Transverse colon (tissue), 4 donors: ENCODE data around the gene OSBPL9. TPM values are rescaled to one million over a fixed set of nuclear protein-coding genes. Genes with fewer than 3 reads are reported as not detected.

Experiments used
- DNase-seq: peaks from one replicate; pipeline ENCODE4 v3.0.0-alpha.2; 2019
- H3K27ac ChIP-seq, 4 donors: fragments of 200-600 bp; sonication (generic); 2 replicates each; pipeline ENCODE4 v1.5.1; 2016 to 2018; ENCODE audit warnings: inconsistent platforms in 4 of 4
- H3K27me3 ChIP-seq: fragments of 200-600 bp; sonication (generic); 2 replicates; pipeline ENCODE4 v1.5.1; 2017; ENCODE audit warnings: inconsistent platforms
- H3K36me3 ChIP-seq, 4 donors: fragments of 200-600 bp; sonication (generic); 2 replicates each; pipeline ENCODE4 v1.5.1; 2017 to 2019; ENCODE audit warnings: inconsistent platforms in 4 of 4
- H3K4me1 ChIP-seq, 4 donors: fragments of 200-600 bp; sonication (generic); 2 replicates each; pipeline ENCODE4 v1.5.1; 2017 to 2020; ENCODE audit warnings: inconsistent platforms in 4 of 4
- H3K4me3 ChIP-seq, 4 donors: fragments of 200-600 bp; sonication (generic); 1 replicate in 1 of 4; 2 replicates in 3 of 4; pipeline versions ENCODE4 v1.5.1 to v1.6.1; 2017 to 2019; ENCODE audit warnings: inconsistent platforms in 4 of 4
- H3K9me3 ChIP-seq, 2 donors: fragments of 200-600 bp; sonication (generic); 2 replicates each; pipeline ENCODE4 v1.5.1; 2017 to 2019; ENCODE audit warnings: inconsistent platforms in 2 of 2
- EP300 ChIP-seq: sonication (generic); formaldehyde crosslinking; IDR thresholded peaks from one replicate; pipeline ENCODE4 v1.6.1; 2017; ENCODE audit warnings: antibody characterized with exemption, low read depth
- POLR2A ChIP-seq: fragments of 450-650 bp; IDR thresholded peaks from one replicate; pipeline ENCODE4 v1.6.1; 2016; ENCODE audit warnings: antibody characterized with exemption, mild to moderate bottlenecking, moderate library complexity
- POLR2AphosphoS5 ChIP-seq, 3 donors: sonication (generic); formaldehyde crosslinking; IDR thresholded peaks; one replicate each; pipeline ENCODE4 v1.6.1; 2016; ENCODE audit warnings: antibody characterized with exemption in 3 of 3
- WGBS, 2 donors: methylation state at CpG; one replicate each; pipeline ENCODE4 v1.1.5; 2018; ENCODE audit warnings: low coverage in 1 of 2; 5-methylcytosine and 5-hydroxymethylcytosine counted together
- in situ Hi-C, 4 donors: fragments of 200-750 bp; cut with MboI; loops; one replicate each; pipeline versions ENCODE4 v1.15.0 to v1.15.1; 2017; ENCODE audit warnings: low sequenced_read_pairs in 3 of 4, low pct_ligation_motif_present in 1 of 4, low pct_unique_long_range_greater_than_20kb in 1 of 4
- intact Hi-C: fragments of 100-400 bp; cut with DNase I; formaldehyde crosslinking; loops from one replicate; pipeline ENCODE4 v1.15.1; 2023; ENCODE audit warnings: low total_unique reads
- total RNA-seq, 4 donors: library from RNA; depleted of rRNA; stranded (reverse); fragments of >200 nt; gene quantifications; one replicate each; pipeline ENCODE4 v1.1.0, GENCODE V29; 2016
- TF ChIP-seq, protein P1 (sequence below), 5 experiments: fragments of 200-600 bp in 3 of 5; fragments of 450-650 bp in 2 of 5; sonication (generic) in 3 of 5; IDR thresholded peaks; 1 replicate in 2 of 5; 2 replicates in 3 of 5; pipeline ENCODE4 v1.5.1; 2016 to 2017; ENCODE audit warnings: antibody characterized with exemption in 5 of 5, inconsistent platforms in 3 of 5, mild to moderate bottlenecking in 2 of 5, moderate library complexity in 1 of 5

The OSBPL9 gene
- total RNA-seq, 4 donors from 2014 or later, result 56.1 to 82.1 (median 65.4) TPM

- Histone ChIP-seq H3K27ac (no peak overlapping the region), H3K4me1 (peaks cover 0 to 11% (median 4%) of the 10 kb centered on the region in 4 donors), H3K4me3 (no peak overlapping the region), H3K36me3 (no peaks in the 10 kb centered on the region), H3K9me3 (no peaks in the 10 kb centered on the region), H3K27me3 (no peaks in the 10 kb centered on the region)
- no peak for DNase-seq
- TF ChIP-seq, protein P1, sequence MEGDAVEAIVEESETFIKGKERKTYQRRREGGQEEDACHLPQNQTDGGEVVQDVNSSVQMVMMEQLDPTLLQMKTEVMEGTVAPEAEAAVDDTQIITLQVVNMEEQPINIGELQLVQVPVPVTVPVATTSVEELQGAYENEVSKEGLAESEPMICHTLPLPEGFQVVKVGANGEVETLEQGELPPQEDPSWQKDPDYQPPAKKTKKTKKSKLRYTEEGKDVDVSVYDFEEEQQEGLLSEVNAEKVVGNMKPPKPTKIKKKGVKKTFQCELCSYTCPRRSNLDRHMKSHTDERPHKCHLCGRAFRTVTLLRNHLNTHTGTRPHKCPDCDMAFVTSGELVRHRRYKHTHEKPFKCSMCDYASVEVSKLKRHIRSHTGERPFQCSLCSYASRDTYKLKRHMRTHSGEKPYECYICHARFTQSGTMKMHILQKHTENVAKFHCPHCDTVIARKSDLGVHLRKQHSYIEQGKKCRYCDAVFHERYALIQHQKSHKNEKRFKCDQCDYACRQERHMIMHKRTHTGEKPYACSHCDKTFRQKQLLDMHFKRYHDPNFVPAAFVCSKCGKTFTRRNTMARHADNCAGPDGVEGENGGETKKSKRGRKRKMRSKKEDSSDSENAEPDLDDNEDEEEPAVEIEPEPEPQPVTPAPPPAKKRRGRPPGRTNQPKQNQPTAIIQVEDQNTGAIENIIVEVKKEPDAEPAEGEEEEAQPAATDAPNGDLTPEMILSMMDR (IDR thresholded peaks at IDR 0.05), result no peak
- TF ChIP-seq EP300, result no peak
- intact Hi-C loops, result no loop called here
- 100% methylated on average over 2 of the region's 2 CpGs for WGBS, 2 donors
- in situ Hi-C loops, result no loop called here
These were observed 50.7 kb downstream of the OSBPL9 start for GRCh38 chr1:51667561-51667960.

- DNase-seq, result no peak
- TF ChIP-seq, protein P1 (IDR thresholded peaks at IDR 0.05), result no peak
- in situ Hi-C loops, result no loop called here
- no peaks in the 10 kb centered on the region for H3K36me3 ChIP-seq
- peaks cover 0 to 11% (median 4%) of the 10 kb centered on the region in 4 donors for H3K4me1 ChIP-seq
- H3K9me3 ChIP-seq, result no peaks in the 10 kb centered on the region
- H3K4me3 ChIP-seq, result no peak overlapping the region
- WGBS, 2 donors, result 72 to 76% methylated on average over 3 to 4 of the region's 4 CpGs
- intact Hi-C loops, result no loop called here
- H3K27ac ChIP-seq, result no peak overlapping the region
- H3K27me3 ChIP-seq, result no peaks in the 10 kb centered on the region
These were observed 52.4 kb downstream of the OSBPL9 start for GRCh38 chr1:51669272-51669671.

- H3K4me1 ChIP-seq, result peaks cover 0 to 11% (median 4%) of the 10 kb centered on the region in 4 donors
- in situ Hi-C loops (no loop called here), intact Hi-C loops (no loop called here)
- H3K27ac ChIP-seq, result no peak overlapping the region
- 86 to 96% methylated on average over 2 of the region's 2 CpGs for WGBS, 2 donors
- H3K36me3 ChIP-seq, result no peaks in the 10 kb centered on the region
- no peaks in the 10 kb centered on the region for H3K27me3 ChIP-seq
- TF ChIP-seq POLR2AphosphoS5 (IDR thresholded peaks at IDR 0.05) (no peak), EP300 (no peak), POLR2A (no peak)
- TF ChIP-seq, protein P1 (IDR thresholded peaks at IDR 0.05), result no peak
- no peaks in the 10 kb centered on the region for H3K9me3 ChIP-seq
- DNase-seq, result no peak
- no peak overlapping the region for H3K4me3 ChIP-seq
These were observed 52.9 kb downstream of the OSBPL9 start for GRCh38 chr1:51669816-51670215.

GRCh38 chr1:51671527-51672325 is 54.8 kb downstream of the OSBPL9 start:
- WGBS, 2 donors, result 63 to 78% methylated on average over 4 of the region's 4 CpGs
- in situ Hi-C loops (no loop called here), intact Hi-C loops (no loop called here)
- DNase-seq, result no peak
- Histone ChIP-seq H3K27ac (no peak overlapping the region), H3K27me3 (no peaks in the 10 kb centered on the region), H3K4me3 (no peak overlapping the region), H3K4me1 (peaks cover 0 to 11% (median 4%) of the 10 kb centered on the region in 4 donors), H3K9me3 (no peaks in the 10 kb centered on the region), H3K36me3 (no peaks in the 10 kb centered on the region)
- no peak for TF ChIP-seq POLR2A
- TF ChIP-seq, protein P1 (IDR thresholded peaks at IDR 0.05), result no peak
- TF ChIP-seq EP300, result no peak
- TF ChIP-seq POLR2AphosphoS5 (IDR thresholded peaks at IDR 0.05), result no peak
